ENCODE data around the gene MYF6. TPM values are rescaled to one million over a fixed set of nuclear protein-coding genes. Genes with fewer than 3 reads are reported as not detected.

The MYF6 gene
- total RNA-seq, 1 experiment from 2014 or later = not detected

GRCh38 chr12:80709811-80710726 is 2.6 kb downstream of the MYF6 start:
- DNase-seq (ENCODE audit: unreplicated experiment) = peak; percentile 19
- ChIA-PET POLR2A (no interaction called here), CTCF (no interaction called here)
- Mint-ChIP-seq H3K4me3 (ENCODE audit: unreplicated experiment) (no peak overlapping the region), H3K27me3 (ENCODE audit: insufficient read depth, unreplicated experiment) (peaks cover 17% of the 10 kb centered on the region), H3K36me3 (ENCODE audit: insufficient read depth, unreplicated experiment) (no peaks in the 10 kb centered on the region), H3K27ac (ENCODE audit: low read depth, unreplicated experiment) (no peak overlapping the region), H3K4me1 (ENCODE audit: insufficient read depth, unreplicated experiment) (no peaks in the 10 kb centered on the region), H3K9me3 (ENCODE audit: unreplicated experiment) (no peaks in the 10 kb centered on the region)
- BruUV-seq (replicated peaks) = no TSS peak
- intact Hi-C loops (cut with micrococcal nuclease) = no loop called here
- TF ChIP-seq CTCF (IDR thresholded peaks at IDR 0.05; ENCODE audit: unreplicated experiment) = peak; percentile 40

- H3K9me3 Mint-ChIP-seq (ENCODE audit: unreplicated experiment) = no peaks in the 10 kb centered on the region
- H3K27me3 Mint-ChIP-seq (ENCODE audit: insufficient read depth, unreplicated experiment) = peaks cover 24% of the 10 kb centered on the region
- no peaks in the 10 kb centered on the region for H3K36me3 Mint-ChIP-seq (ENCODE audit: insufficient read depth, unreplicated experiment)
- H3K4me1 Mint-ChIP-seq (ENCODE audit: insufficient read depth, unreplicated experiment) = no peaks in the 10 kb centered on the region
- TF ChIP-seq CTCF (IDR thresholded peaks at IDR 0.05; ENCODE audit: unreplicated experiment) = no peak
- H3K4me3 Mint-ChIP-seq (ENCODE audit: unreplicated experiment) = no peak overlapping the region
- CTCF ChIA-PET = interaction anchor here (0.6 kb wide), 1 partner anchor 34 kb away, joined by 3 read pairs; no protein-coding TSS in a partner anchor
- DNase-seq (ENCODE audit: unreplicated experiment) = no peak
- POLR2A ChIA-PET = no interaction called here
- no TSS peak for BruUV-seq (replicated peaks)
- intact Hi-C loops (cut with micrococcal nuclease) = no loop called here
- H3K27ac Mint-ChIP-seq (ENCODE audit: low read depth, unreplicated experiment) = no peak overlapping the region
Measured at GRCh38 chr12:80710727-80711449, 3.5 kb downstream of the MYF6 start.

- no peak for DNase-seq (ENCODE audit: unreplicated experiment)
- intact Hi-C loops (cut with micrococcal nuclease) = no loop called here
- Mint-ChIP-seq H3K9me3 (ENCODE audit: unreplicated experiment) (no peaks in the 10 kb centered on the region), H3K27ac (ENCODE audit: low read depth, unreplicated experiment) (no peak overlapping the region), H3K4me1 (ENCODE audit: insufficient read depth, unreplicated experiment) (no peaks in the 10 kb centered on the region), H3K36me3 (ENCODE audit: insufficient read depth, unreplicated experiment) (no peaks in the 10 kb centered on the region), H3K4me3 (ENCODE audit: unreplicated experiment) (no peak overlapping the region), H3K27me3 (ENCODE audit: insufficient read depth, unreplicated experiment) (peaks cover 24% of the 10 kb centered on the region)
- ChIA-PET CTCF (no interaction called here), POLR2A (no interaction called here)
- TF ChIP-seq CTCF (IDR thresholded peaks at IDR 0.05; ENCODE audit: unreplicated experiment) = no peak
- no TSS peak for BruUV-seq (replicated peaks)
Measured at GRCh38 chr12:80711866-80712265, 4.4 kb downstream of the MYF6 start.

- ChIA-PET CTCF (no interaction called here), POLR2A (no interaction called here)
- H3K4me1 Mint-ChIP-seq (ENCODE audit: insufficient read depth, unreplicated experiment) = no peaks in the 10 kb centered on the region
- DNase-seq (ENCODE audit: unreplicated experiment) = no peak
- no peak overlapping the region for H3K27ac Mint-ChIP-seq (ENCODE audit: low read depth, unreplicated experiment)
- H3K27me3 Mint-ChIP-seq (ENCODE audit: insufficient read depth, unreplicated experiment) = peaks cover 28% of the 10 kb centered on the region
- no peaks in the 10 kb centered on the region for H3K36me3 Mint-ChIP-seq (ENCODE audit: insufficient read depth, unreplicated experiment)
- no TSS peak for BruUV-seq (replicated peaks)
- intact Hi-C loops (cut with micrococcal nuclease) = no loop called here
- no peak overlapping the region for H3K4me3 Mint-ChIP-seq (ENCODE audit: unreplicated experiment)
- TF ChIP-seq CTCF (IDR thresholded peaks at IDR 0.05; ENCODE audit: unreplicated experiment) = no peak
- no peaks in the 10 kb centered on the region for H3K9me3 Mint-ChIP-seq (ENCODE audit: unreplicated experiment)
Measured at GRCh38 chr12:80712866-80713265, 5.4 kb downstream of the MYF6 start.
